ENCODE measurements around the gene EGFL7. TPM values are rescaled to one million over a fixed set of nuclear protein-coding genes. Genes with fewer than 3 reads are reported as not detected.
"Not testable (repeated sequence)": the region's sequence is repeated elsewhere in the genome, so short reads cannot be mapped to it uniquely, and the experiment has no call there.

The EGFL7 gene
- total RNA-seq, 1 experiment from 2014 or later, result 0.81 TPM

GRCh38 chr9:136695435-136695895 lies 32.7 kb downstream of the EGFL7 start:
- peak overlapping the region; percentile 38 for H3K27ac ChIP-seq
- peak; percentile 71 to 72 for DNase-seq
- H3K4me3 ChIP-seq, result no peak overlapping the region
- peaks cover 34% of the 10 kb centered on the region for H3K4me1 ChIP-seq
- H3K27me3 ChIP-seq, result peaks cover 24% of the 10 kb centered on the region
- H3K9me3 ChIP-seq (replicated peaks), result no peaks in the 10 kb centered on the region
- H3K36me3 ChIP-seq, result no peaks in the 10 kb centered on the region

- Histone ChIP-seq H3K9me3 (replicated peaks) (no peaks in the 10 kb centered on the region), H3K27ac (peak overlapping the region; percentile 38), H3K4me3 (no peak overlapping the region), H3K36me3 (no peaks in the 10 kb centered on the region), H3K4me1 (peaks cover 30% of the 10 kb centered on the region), H3K27me3 (peaks cover 25% of the 10 kb centered on the region)
- peak; percentile 54 to 55 for DNase-seq
Observed at GRCh38 chr9:136695955-136696354, 33.2 kb downstream of the EGFL7 start.

GRCh38 chr9:136696502-136696901 lies 33.8 kb downstream of the EGFL7 start:
- no peaks in the 10 kb centered on the region for H3K9me3 ChIP-seq (replicated peaks)
- peaks cover 29% of the 10 kb centered on the region for H3K4me1 ChIP-seq
- peak; percentile 84 to 86 for DNase-seq
- peaks cover 29% of the 10 kb centered on the region for H3K27me3 ChIP-seq
- no peaks in the 10 kb centered on the region for H3K36me3 ChIP-seq
- H3K27ac ChIP-seq, result peak overlapping the region; percentile 38
- no peak overlapping the region for H3K4me3 ChIP-seq

- H3K4me1 ChIP-seq, result peaks cover 32% of the 10 kb centered on the region
- DNase-seq, result no peak
- no peaks in the 10 kb centered on the region for H3K9me3 ChIP-seq (replicated peaks)
- H3K27me3 ChIP-seq, result peaks cover 27% of the 10 kb centered on the region
- H3K36me3 ChIP-seq, result no peaks in the 10 kb centered on the region
- H3K27ac ChIP-seq, result no peak overlapping the region
- H3K4me3 ChIP-seq, result no peak overlapping the region
Observed at GRCh38 chr9:136697146-136697820, 34.6 kb downstream of the EGFL7 start.

- no peak for DNase-seq
- Histone ChIP-seq H3K4me3 (no peak overlapping the region), H3K27me3 (peaks cover 21% of the 10 kb centered on the region), H3K36me3 (no peaks in the 10 kb centered on the region), H3K4me1 (peaks cover 32% of the 10 kb centered on the region), H3K9me3 (replicated peaks) (no peaks in the 10 kb centered on the region), H3K27ac (no peak overlapping the region)
Observed at GRCh38 chr9:136697821-136698526, 35.3 kb downstream of the EGFL7 start.

- peaks cover 32% of the 10 kb centered on the region for H3K4me1 ChIP-seq
- H3K4me3 ChIP-seq, result no peak overlapping the region
- H3K27me3 ChIP-seq, result peaks cover 19% of the 10 kb centered on the region
- no peaks in the 10 kb centered on the region for H3K9me3 ChIP-seq (replicated peaks)
- no peak for DNase-seq
- no peaks in the 10 kb centered on the region for H3K36me3 ChIP-seq
- H3K27ac ChIP-seq, result no peak overlapping the region
Observed at GRCh38 chr9:136698635-136699246, 36.0 kb downstream of the EGFL7 start.

- no peak overlapping the region for H3K27ac ChIP-seq
- no peaks in the 10 kb centered on the region for H3K9me3 ChIP-seq (replicated peaks)
- no peak for DNase-seq
- peaks cover 21% of the 10 kb centered on the region for H3K4me1 ChIP-seq
- H3K4me3 ChIP-seq, result no peak overlapping the region
- H3K27me3 ChIP-seq, result peaks cover 21% of the 10 kb centered on the region
- no peaks in the 10 kb centered on the region for H3K36me3 ChIP-seq
Observed at GRCh38 chr9:136700304-136700703, 37.6 kb downstream of the EGFL7 start.

GRCh38 chr9:136700959-136701667 lies 38.4 kb downstream of the EGFL7 start:
- Histone ChIP-seq H3K9me3 (replicated peaks) (no peaks in the 10 kb centered on the region), H3K27me3 (peaks cover 27% of the 10 kb centered on the region)
- DNase-seq, result peak; percentile 65 to 66

GRCh38 chr9:136701668-136702053 lies 38.9 kb downstream of the EGFL7 start:
- no peak for DNase-seq
- Histone ChIP-seq H3K27me3 (peaks cover 30% of the 10 kb centered on the region), H3K9me3 (replicated peaks) (no peaks in the 10 kb centered on the region), H3K4me3 (peak overlapping the region; percentile 28; the same call in 1 of the 2 replicates), H3K4me1 (peaks cover 9% of the 10 kb centered on the region), H3K27ac (no peak overlapping the region; the same call in 1 of the 2 replicates), H3K36me3 (no peaks in the 10 kb centered on the region)

More at GRCh38 chr9:136700959-136701667, 38.4 kb downstream of the EGFL7 start:
- Histone ChIP-seq H3K4me1 (peaks cover 13% of the 10 kb centered on the region), H3K36me3 (no peaks in the 10 kb centered on the region), H3K27ac (peak overlapping the region; percentile 47), H3K4me3 (peak overlapping the region; percentile 28)

- Histone ChIP-seq H3K4me3 (no peak overlapping the region), H3K36me3 (no peaks in the 10 kb centered on the region), H3K9me3 (replicated peaks) (no peaks in the 10 kb centered on the region), H3K27ac (no peak overlapping the region), H3K27me3 (peaks cover 38% of the 10 kb centered on the region), H3K4me1 (peaks cover 9% of the 10 kb centered on the region)
- DNase-seq, result no peak
Observed at GRCh38 chr9:136703276-136703860, 40.7 kb downstream of the EGFL7 start.

- peaks cover 43% of the 10 kb centered on the region for H3K27me3 ChIP-seq
- H3K9me3 ChIP-seq (replicated peaks); H3K27ac ChIP-seq; H3K4me1 ChIP-seq; H3K4me3 ChIP-seq; DNase-seq; H3K36me3 ChIP-seq: not testable (repeated sequence)
Observed at GRCh38 chr9:136704741-136705140, 42.0 kb downstream of the EGFL7 start.

GRCh38 chr9:136705564-136705963 lies 42.8 kb downstream of the EGFL7 start:
- H3K9me3 ChIP-seq (replicated peaks), result no peaks in the 10 kb centered on the region
- H3K4me1 ChIP-seq, result peaks cover 9% of the 10 kb centered on the region
- H3K4me3 ChIP-seq, result no peak overlapping the region
- peaks cover 45% of the 10 kb centered on the region for H3K27me3 ChIP-seq
- DNase-seq, result no peak
- H3K27ac ChIP-seq, result no peak overlapping the region
- H3K36me3 ChIP-seq, result no peaks in the 10 kb centered on the region

- Histone ChIP-seq H3K36me3 (no peaks in the 10 kb centered on the region), H3K4me1 (peaks cover 4% of the 10 kb centered on the region), H3K27ac (no peak overlapping the region), H3K9me3 (replicated peaks) (no peaks in the 10 kb centered on the region), H3K4me3 (no peak overlapping the region), H3K27me3 (peaks cover 40% of the 10 kb centered on the region)
- no peak for DNase-seq
Observed at GRCh38 chr9:136707011-136707410, 44.3 kb downstream of the EGFL7 start.

- Histone ChIP-seq H3K4me3 (no peak overlapping the region), H3K27ac (no peak overlapping the region), H3K36me3 (no peaks in the 10 kb centered on the region), H3K27me3 (peaks cover 43% of the 10 kb centered on the region), H3K9me3 (replicated peaks) (no peaks in the 10 kb centered on the region), H3K4me1 (peaks cover 7% of the 10 kb centered on the region)
- no peak for DNase-seq
Observed at GRCh38 chr9:136707849-136708517, 45.3 kb downstream of the EGFL7 start.
